Hepatocyte (in vitro differentiated cells): ENCODE results near the gene ZNF182.

Source experiments
- EZH2 ChIP-seq: fragments of 200-600 bp; sonication (generic); IDR thresholded peaks from 2 replicates; pipeline ENCODE4 v1.6.1; 2016; ENCODE audit warnings: antibody characterized with exemption, mild to moderate bottlenecking, borderline replicate concordance
- EZH2phosphoT487 ChIP-seq: fragments of 200-600 bp; sonication (generic); IDR thresholded peaks from one replicate; pipeline ENCODE4 v1.6.1; 2018; ENCODE audit warnings: antibody characterized with exemption, mild to moderate bottlenecking, low read depth, moderate library complexity; ENCODE audit not compliant: unreplicated experiment, severe bottlenecking
- TF ChIP-seq, protein P1 (sequence below): fragments of 200-600 bp; sonication (generic); IDR thresholded peaks from 2 replicates; pipeline ENCODE4 v1.5.1; 2016; ENCODE audit warnings: antibody characterized with exemption, mild to moderate bottlenecking; ENCODE audit not compliant: poor library complexity

DNA sequence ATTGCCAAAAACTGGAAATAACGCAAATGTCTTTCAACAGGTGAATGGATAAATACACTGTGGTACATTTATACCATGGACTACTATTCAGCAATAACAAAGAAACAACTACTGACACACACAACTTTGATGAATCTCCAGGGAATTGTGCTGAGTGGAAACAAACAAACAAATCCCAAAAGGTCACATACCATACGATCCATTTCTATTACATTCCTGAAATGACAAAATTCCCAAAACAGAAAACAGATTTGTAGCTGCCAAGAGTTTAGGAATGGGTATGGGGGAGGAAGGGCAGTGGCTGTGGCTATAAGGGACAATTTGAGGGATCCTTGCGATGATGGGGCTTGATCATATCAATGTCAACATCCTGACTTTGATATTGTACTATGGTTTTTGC is 2.5 kb downstream of the ZNF182 start:
- TF ChIP-seq, protein P1, sequence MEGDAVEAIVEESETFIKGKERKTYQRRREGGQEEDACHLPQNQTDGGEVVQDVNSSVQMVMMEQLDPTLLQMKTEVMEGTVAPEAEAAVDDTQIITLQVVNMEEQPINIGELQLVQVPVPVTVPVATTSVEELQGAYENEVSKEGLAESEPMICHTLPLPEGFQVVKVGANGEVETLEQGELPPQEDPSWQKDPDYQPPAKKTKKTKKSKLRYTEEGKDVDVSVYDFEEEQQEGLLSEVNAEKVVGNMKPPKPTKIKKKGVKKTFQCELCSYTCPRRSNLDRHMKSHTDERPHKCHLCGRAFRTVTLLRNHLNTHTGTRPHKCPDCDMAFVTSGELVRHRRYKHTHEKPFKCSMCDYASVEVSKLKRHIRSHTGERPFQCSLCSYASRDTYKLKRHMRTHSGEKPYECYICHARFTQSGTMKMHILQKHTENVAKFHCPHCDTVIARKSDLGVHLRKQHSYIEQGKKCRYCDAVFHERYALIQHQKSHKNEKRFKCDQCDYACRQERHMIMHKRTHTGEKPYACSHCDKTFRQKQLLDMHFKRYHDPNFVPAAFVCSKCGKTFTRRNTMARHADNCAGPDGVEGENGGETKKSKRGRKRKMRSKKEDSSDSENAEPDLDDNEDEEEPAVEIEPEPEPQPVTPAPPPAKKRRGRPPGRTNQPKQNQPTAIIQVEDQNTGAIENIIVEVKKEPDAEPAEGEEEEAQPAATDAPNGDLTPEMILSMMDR: no peak
- TF ChIP-seq EZH2phosphoT487 (no peak), EZH2 (no peak)
